OCI-LY1 (cell line): ENCODE measurements around the gene PLXDC1.

ENCODE experiments used
- H2AFZ ChIP-seq: fragments of 200-600 bp; sonication (generic), shearing (Covaris generic); 2 replicates; pipeline ENCODE4 v1.6.0; 2014; ENCODE audit warnings: antibody characterized with exemption, mild to moderate bottlenecking, low read length
- H3F3A ChIP-seq: fragments of 200-600 bp; sonication (generic), shearing (Covaris generic); 2 replicates; pipeline ENCODE4 v1.6.0; 2014; ENCODE audit warnings: mild to moderate bottlenecking, antibody characterized with exemption, low read length, moderate library complexity; ENCODE audit not compliant: insufficient read depth
- H3K27ac ChIP-seq: fragments of 200-600 bp; sonication (generic); 2 replicates; pipeline ENCODE4 v1.5.1; 2014; ENCODE audit warnings: low read length, mixed run types, mild to moderate bottlenecking, low read depth; ENCODE audit not compliant: poor library complexity, severe bottlenecking
- H3K27me3 ChIP-seq: fragments of 200-600 bp; sonication (generic); 2 replicates; pipeline ENCODE4 v1.6.0; 2014; ENCODE audit warnings: antibody characterized with exemption, mild to moderate bottlenecking, low read length, moderate library complexity; ENCODE audit not compliant: insufficient read depth
- H3K36me3 ChIP-seq: fragments of 200-600 bp; sonication (generic); 2 replicates; pipeline ENCODE4 v1.6.1; 2014; ENCODE audit warnings: mild to moderate bottlenecking, antibody characterized with exemption, low read length, moderate library complexity, mixed read lengths; ENCODE audit not compliant: insufficient read depth
- H3K4me1 ChIP-seq: fragments of 200-600 bp; sonication (generic); 2 replicates; pipeline ENCODE4 v1.5.1; 2014; ENCODE audit warnings: mild to moderate bottlenecking, low read length, moderate library complexity; ENCODE audit not compliant: insufficient read depth, severe bottlenecking
- H3K4me2 ChIP-seq: fragments of 200-600 bp; sonication (generic), shearing (Covaris generic); 2 replicates; pipeline ENCODE4 v1.6.1; 2014; ENCODE audit warnings: low read length
- H3K4me3 ChIP-seq: fragments of 200-600 bp; sonication (generic); 2 replicates; pipeline ENCODE4 v1.5.1; 2014; ENCODE audit warnings: low read length, low read depth, mild to moderate bottlenecking, mixed read lengths; ENCODE audit not compliant: poor library complexity, severe bottlenecking
- H3K79me2 ChIP-seq: fragments of 200-600 bp; shearing (Covaris generic); 2 replicates; pipeline ENCODE4 v1.6.1; 2016; ENCODE audit warnings: mixed run types, low read length, mixed read lengths; ENCODE audit not compliant: insufficient read depth
- H3K9ac ChIP-seq: fragments of 200-600 bp; sonication (generic), shearing (Covaris generic); 2 replicates; pipeline ENCODE4 v1.6.1; 2014; ENCODE audit warnings: mild to moderate bottlenecking, low read length, mixed read lengths
- H3K9me2 ChIP-seq: fragments of 200-600 bp; sonication (generic), shearing (Covaris generic); 2 replicates; pipeline ENCODE4 v1.6.1; 2014; ENCODE audit warnings: low read depth, mild to moderate bottlenecking, low read length, mixed read lengths
- H3K9me3 ChIP-seq: fragments of 200-600 bp; shearing (Covaris generic); 2 replicates; pipeline ENCODE4 v1.6.1; 2014; ENCODE audit warnings: low read length, mixed read lengths
- H4K20me1 ChIP-seq: fragments of 200-600 bp; sonication (generic), shearing (Covaris generic); 2 replicates; pipeline ENCODE4 v1.6.0; 2016; ENCODE audit warnings: mild to moderate bottlenecking, low read length; ENCODE audit not compliant: insufficient read depth
- CTCF ChIP-seq: fragments of 200-600 bp; sonication (generic), shearing (Covaris generic); IDR thresholded peaks from 2 replicates; pipeline ENCODE4 v1.5.1; 2017; ENCODE audit warnings: mild to moderate bottlenecking, antibody characterized with exemption, low read length, moderate library complexity, mixed read lengths
- EZH2 ChIP-seq: fragments of 200-600 bp; sonication (generic), shearing (Covaris generic); IDR thresholded peaks from 2 replicates; pipeline ENCODE4 v1.8.0; 2017; ENCODE audit warnings: borderline replicate concordance, mixed run types, mild to moderate bottlenecking, antibody characterized with exemption, low read length, moderate library complexity, mixed read lengths

The PLXDC1 gene

DNA sequence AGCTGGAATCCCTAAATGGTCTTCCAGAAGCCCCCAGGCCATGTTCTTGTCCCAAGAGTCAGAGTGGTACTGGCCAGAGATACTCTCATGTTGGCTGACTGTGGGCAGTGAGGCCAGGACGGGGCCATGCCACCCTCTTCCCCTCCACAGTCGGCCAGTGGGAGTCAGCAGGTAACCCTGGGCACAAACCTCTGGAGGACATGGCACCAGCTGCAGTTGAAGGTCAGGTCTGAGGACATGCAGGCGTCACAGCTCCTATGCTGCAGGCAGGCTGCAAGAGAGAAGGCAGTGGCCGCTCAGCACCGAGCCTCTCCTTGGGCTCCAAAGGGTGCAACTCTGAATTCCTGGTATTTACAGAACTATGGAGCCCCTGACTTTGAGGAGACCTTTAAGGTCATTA lies 68.2 kb downstream of the PLXDC1 start:
- Histone ChIP-seq H3K36me3 (no peaks in the 10 kb centered on the region), H3K4me2 (no peak overlapping the region), H2AFZ (no peak overlapping the region), H3K9me3 (no peaks in the 10 kb centered on the region), H3K4me3 (no peak overlapping the region), H3K79me2 (no peaks in the 10 kb centered on the region), H3K9ac (no peak overlapping the region), H3K9me2 (no peaks in the 10 kb centered on the region), H3K27ac (no peak overlapping the region), H4K20me1 (no peaks in the 10 kb centered on the region), H3F3A (no peaks in the 10 kb centered on the region), H3K27me3 (no peaks in the 10 kb centered on the region), H3K4me1 (no peaks in the 10 kb centered on the region)
- TF ChIP-seq EZH2: no peak
- TF ChIP-seq CTCF: no peak

DNA sequence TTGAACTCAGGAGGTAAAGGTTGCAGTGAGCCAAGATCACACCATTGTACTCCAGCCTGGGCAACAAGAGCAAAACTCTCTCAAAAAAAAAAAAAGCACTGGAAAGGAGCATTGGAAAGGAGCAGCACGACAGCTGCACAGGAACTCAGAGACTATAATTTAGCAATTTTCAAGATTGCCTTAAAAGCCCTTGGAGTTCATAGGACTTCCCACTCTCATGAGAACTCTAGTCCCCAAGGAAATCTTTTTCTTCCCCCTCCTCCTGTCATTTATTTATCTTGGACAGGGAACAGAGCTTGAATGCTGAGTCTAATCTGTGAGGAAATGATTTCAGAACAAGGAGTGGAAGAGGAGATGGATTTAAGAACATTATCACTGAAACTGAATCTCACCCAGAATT lies 69.0 kb downstream of the PLXDC1 start:
- no peaks in the 10 kb centered on the region for H3K27me3 ChIP-seq
- no peak overlapping the region for H3K27ac ChIP-seq
- TF ChIP-seq EZH2 (no peak), CTCF (no peak)

DNA sequence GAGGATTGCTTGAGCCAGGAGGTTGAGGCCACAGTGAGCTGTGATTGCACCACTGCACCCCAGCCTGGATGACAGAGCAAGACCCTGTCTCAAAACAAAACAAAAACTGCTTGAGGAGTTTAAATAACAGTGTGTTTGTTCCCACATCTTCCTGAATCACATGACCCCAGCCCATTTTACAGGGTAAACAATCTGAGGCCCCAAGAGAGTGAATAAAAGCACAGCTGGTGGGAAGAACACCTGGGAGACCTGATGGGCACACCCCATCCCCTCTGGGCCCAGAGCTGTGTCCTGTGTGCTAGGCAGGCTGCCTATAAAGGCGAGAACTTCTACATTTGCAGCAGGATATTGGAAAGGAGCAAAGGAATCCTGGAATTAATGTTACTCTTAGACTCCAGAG lies 69.6 kb downstream of the PLXDC1 start:
- H2AFZ ChIP-seq: no peak overlapping the region
- no peaks in the 10 kb centered on the region for H3F3A ChIP-seq
- no peaks in the 10 kb centered on the region for H3K79me2 ChIP-seq
- H3K4me1 ChIP-seq: no peaks in the 10 kb centered on the region
- H4K20me1 ChIP-seq: no peaks in the 10 kb centered on the region
- no peak overlapping the region for H3K4me3 ChIP-seq
- no peaks in the 10 kb centered on the region for H3K9me3 ChIP-seq
- H3K4me2 ChIP-seq: no peak overlapping the region
- H3K9me2 ChIP-seq: no peaks in the 10 kb centered on the region
- H3K27me3 ChIP-seq: no peaks in the 10 kb centered on the region
- H3K36me3 ChIP-seq: no peaks in the 10 kb centered on the region
- H3K27ac ChIP-seq: no peak overlapping the region
- TF ChIP-seq CTCF (no peak), EZH2 (no peak)
- H3K9ac ChIP-seq: no peak overlapping the region

More for the DNA sequence above, 69.0 kb downstream of the PLXDC1 start:
- Histone ChIP-seq H3F3A (no peaks in the 10 kb centered on the region), H2AFZ (no peak overlapping the region), H3K4me3 (no peak overlapping the region), H3K4me1 (no peaks in the 10 kb centered on the region), H3K9ac (no peak overlapping the region), H3K36me3 (no peaks in the 10 kb centered on the region), H3K9me2 (no peaks in the 10 kb centered on the region), H4K20me1 (no peaks in the 10 kb centered on the region), H3K4me2 (no peak overlapping the region), H3K9me3 (no peaks in the 10 kb centered on the region), H3K79me2 (no peaks in the 10 kb centered on the region)
